Erythroblast (primary cell): ENCODE results near the gene PRTG.

Experiments
- GATA1 ChIP-seq: IDR thresholded peaks from 2 replicates; pipeline ENCODE4 v1.6.1; 2011; ENCODE audit warnings: low read depth, mild to moderate bottlenecking, control low read depth, low read length, moderate library complexity
- POLR2A ChIP-seq: IDR thresholded peaks from 2 replicates; pipeline ENCODE4 v1.6.1; 2011; ENCODE audit warnings: mild to moderate bottlenecking, low read length

DNA sequence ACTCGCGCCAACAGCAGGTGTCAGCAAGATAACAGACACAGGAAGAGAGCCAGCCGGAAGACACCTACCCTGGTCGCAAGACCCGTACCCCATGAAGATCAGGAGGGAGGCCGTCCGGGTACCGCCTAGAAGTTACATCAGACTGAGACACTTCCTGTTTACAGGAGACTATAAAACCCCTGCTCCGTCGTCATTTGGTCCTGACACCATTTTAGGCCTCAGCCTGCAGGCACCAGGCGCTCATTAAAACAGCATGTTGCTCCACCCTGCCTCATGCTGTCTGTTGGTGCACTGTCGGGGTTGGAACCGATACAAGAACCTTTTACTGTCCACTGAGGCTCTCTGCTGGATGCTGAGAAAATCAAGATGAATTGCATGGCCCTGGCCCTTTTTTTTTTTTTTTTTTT lies 15.6 kb upstream of the PRTG start:
- no peak for TF ChIP-seq POLR2A
- TF ChIP-seq GATA1: no peak
